Spleen (tissue), 7 donors: ENCODE data around the gene CCDC106.

Source experiments
- CTCF ChIP-seq, 11 experiments: fragments of 200-600 bp in 7 of 11; fragments of 450-650 bp in 4 of 11; sonication (generic) in 4 of 11; IDR thresholded peaks in 8 of 11; conservative IDR thresholded peaks in 3 of 11; 1 replicate in 7 of 11; 2 replicates in 4 of 11; pipeline versions ENCODE4 v1.4.0 to v1.8.0; 2016 to 2021; ENCODE audit warnings: antibody characterized with exemption in 11 of 11, inconsistent platforms in 4 of 11, mild to moderate bottlenecking in 1 of 11
- POLR2A ChIP-seq, 3 donors: fragments of 450-650 bp; IDR thresholded peaks; one replicate each; pipeline ENCODE4 v1.5.1; 2017; ENCODE audit warnings: antibody characterized with exemption in 3 of 3, mild to moderate bottlenecking in 1 of 3
- donor health status: DM: no; HTN: no; CAD: no; lungs with moderate emphysema.
- donor health status: DM: no; HTN: no; CAD: no.
- donor health status: DM: no; HTN: no; CAD: no.

DNA sequence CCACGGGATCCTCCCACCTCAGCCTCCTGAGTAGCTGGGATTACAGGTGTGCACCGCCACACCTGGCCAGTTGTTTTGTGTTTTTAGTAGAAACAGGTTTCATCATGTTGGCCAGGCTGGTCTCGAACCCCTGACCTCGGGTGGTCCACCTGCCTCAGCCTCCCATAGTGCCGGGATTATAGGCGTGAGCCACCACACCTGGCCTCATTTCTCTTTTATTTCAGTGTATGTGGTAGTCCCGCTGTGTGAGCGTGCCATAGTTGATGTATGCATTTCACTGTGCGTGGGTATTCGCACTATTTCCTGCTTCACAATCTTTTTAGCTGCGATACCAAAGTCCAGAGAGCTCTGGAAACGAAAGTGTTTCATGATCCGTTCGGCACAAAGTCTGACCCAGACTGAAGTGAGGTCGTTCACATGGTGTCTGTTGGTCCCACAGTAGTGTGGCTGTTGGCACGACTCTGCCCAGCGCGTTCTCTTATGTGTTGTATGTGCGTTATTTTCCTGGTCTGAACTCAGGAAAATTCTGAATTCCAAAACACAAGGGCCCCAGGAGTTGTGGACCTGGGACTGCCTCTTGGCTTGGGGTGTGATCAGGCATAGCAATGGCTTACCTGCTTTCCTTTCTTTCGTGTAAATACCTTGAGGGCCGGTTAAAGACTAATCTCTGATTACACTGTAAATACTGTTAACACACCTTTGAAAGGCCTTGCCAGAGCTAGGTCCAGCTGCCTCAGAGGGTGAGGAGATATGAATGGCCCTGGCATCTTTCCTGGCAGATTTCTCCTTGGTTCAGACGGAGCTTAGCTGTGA lies 35.6 kb downstream of the CCDC106 start:
- TF ChIP-seq CTCF (IDR thresholded peaks at IDR 0.05 in 8 of 11, conservative IDR thresholded peaks at IDR 0.05 in 3 of 11) (no peak), POLR2A (IDR thresholded peaks at IDR 0.05) (no peak)
